Fibroblast of the aortic adventitia (primary cell): ENCODE data around the gene ZFAND3. TPM values are rescaled to one million over a fixed set of nuclear protein-coding genes. Genes with fewer than 3 reads are reported as not detected.

Experiments used
- DNase-seq: peaks from one replicate; pipeline ENCODE4 v3.0.0-alpha.2; 2010; ENCODE audit warnings: low read depth
- H3K4me3 ChIP-seq: 2 replicates; pipeline ENCODE4 v1.5.1; 2011; ENCODE audit warnings: low read depth, mild to moderate bottlenecking, control low read depth, low read length, moderate library complexity
- total RNA-seq: library from RNA; depleted of rRNA; stranded (reverse); fragments of >200 nt; gene quantifications from 2 replicates; pipeline ENCODE4 v1.2.3, GENCODE V29; 2012; ENCODE audit warnings: low replicate concordance
- TF ChIP-seq, protein P1 (sequence below): IDR thresholded peaks from 2 replicates; pipeline ENCODE4 v1.5.1; 2011; ENCODE audit warnings: mild to moderate bottlenecking, low read length, control low read depth, inconsistent platforms; ENCODE audit not compliant: insufficient read depth

ZFAND3 gene
- total RNA-seq, 1 donor, result 31.3 TPM

DNA sequence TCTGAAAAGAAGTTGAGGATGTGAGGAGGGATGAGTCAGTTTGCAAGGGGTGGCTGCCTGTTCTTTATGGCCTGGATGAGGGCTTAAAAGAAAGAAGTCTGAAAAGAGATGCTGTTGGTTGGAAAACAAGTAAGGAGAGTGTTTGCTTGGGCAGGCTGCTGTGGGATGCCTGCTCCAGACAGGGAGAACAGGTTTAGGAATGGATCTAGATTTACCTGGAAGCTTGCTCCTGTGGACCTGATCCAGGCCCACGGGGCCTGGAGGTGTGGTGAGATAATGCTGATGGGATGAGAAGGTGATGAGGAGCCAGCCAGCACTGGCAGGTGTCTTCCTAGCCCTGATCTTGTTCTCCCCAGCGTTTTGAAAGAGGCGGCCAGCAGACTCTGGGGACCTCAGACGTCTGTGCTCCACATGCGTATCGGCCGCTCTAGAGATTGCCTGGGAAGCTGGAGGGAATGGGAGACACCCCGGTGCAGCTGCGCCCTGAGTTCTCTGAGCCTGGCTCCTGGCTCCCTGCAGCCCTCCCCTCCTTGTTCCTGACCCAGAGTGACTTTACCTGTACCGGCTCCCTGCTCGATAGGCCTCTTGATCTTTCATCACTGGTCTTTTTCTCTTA lies 331.3 kb downstream of the ZFAND3 start:
- DNase-seq, result no peak
- TF ChIP-seq, protein P1, sequence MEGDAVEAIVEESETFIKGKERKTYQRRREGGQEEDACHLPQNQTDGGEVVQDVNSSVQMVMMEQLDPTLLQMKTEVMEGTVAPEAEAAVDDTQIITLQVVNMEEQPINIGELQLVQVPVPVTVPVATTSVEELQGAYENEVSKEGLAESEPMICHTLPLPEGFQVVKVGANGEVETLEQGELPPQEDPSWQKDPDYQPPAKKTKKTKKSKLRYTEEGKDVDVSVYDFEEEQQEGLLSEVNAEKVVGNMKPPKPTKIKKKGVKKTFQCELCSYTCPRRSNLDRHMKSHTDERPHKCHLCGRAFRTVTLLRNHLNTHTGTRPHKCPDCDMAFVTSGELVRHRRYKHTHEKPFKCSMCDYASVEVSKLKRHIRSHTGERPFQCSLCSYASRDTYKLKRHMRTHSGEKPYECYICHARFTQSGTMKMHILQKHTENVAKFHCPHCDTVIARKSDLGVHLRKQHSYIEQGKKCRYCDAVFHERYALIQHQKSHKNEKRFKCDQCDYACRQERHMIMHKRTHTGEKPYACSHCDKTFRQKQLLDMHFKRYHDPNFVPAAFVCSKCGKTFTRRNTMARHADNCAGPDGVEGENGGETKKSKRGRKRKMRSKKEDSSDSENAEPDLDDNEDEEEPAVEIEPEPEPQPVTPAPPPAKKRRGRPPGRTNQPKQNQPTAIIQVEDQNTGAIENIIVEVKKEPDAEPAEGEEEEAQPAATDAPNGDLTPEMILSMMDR, result no peak
- no peak overlapping the region for H3K4me3 ChIP-seq

DNA sequence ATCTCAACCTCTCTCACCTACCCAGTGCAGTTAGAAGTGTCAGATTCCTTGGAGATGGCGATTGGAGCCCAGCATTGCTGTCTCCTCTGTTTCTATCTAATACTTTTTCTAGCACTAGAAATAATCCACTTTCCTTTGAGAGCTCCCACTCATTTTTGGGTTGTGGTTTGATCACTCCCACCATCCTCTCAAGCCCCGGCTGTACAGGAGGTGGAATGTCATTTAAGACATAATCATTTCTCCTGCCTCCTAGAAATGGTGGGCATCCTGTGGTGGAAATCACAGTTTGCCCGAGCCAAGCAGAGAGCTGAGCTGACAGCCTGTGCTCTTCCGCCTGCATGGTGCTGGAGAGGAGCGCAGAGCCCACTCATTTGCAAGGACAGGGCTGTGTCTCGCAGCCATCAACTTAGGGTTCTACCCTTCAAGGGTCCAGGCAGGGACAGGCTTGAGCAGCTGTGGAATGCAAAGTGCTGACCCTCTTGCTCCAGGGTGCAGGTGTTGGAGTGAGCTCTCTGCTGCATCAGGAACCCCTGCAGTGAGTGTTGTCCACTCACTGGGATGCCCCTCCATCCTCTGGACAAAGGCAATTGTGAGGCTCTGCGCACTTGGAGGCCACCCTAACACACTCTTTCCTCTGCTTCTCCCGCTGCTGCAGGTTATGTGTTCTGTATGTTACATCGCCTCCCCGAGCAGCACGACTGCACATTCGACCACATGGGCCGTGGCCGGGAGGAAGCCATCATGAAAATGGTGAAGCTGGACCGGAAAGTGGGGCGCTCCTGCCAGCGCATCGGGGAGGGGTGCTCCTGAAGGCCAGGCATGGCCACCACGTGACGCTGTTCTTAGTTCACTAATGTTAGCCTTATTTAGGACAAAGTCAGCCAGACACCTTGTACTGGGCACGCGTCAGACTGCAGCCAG lies 332.3 kb downstream of the ZFAND3 start:
- no peak overlapping the region for H3K4me3 ChIP-seq
- TF ChIP-seq, protein P1, result no peak
- no peak for DNase-seq

DNA sequence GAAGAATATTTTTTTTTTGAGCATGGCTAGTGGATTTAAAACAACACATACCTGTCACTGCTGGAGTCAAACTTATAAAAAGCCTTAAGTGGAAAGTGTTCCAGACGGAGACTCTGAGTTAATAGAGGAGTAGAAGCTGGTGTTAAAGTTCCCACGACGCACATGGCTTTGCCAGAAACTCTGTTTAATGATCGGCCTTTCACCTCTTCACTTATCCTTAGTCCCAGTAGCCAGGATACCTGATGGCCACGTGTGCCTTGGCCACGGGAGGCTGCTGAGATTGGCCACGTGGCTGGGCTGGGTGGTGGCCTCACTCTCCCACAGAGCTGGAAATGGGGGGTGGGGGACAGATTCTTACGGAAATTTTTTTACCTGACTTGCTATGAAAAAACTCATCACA lies 333.1 kb downstream of the ZFAND3 start:
- TF ChIP-seq, protein P1, result no peak
- no peak overlapping the region for H3K4me3 ChIP-seq
- no peak for DNase-seq

DNA sequence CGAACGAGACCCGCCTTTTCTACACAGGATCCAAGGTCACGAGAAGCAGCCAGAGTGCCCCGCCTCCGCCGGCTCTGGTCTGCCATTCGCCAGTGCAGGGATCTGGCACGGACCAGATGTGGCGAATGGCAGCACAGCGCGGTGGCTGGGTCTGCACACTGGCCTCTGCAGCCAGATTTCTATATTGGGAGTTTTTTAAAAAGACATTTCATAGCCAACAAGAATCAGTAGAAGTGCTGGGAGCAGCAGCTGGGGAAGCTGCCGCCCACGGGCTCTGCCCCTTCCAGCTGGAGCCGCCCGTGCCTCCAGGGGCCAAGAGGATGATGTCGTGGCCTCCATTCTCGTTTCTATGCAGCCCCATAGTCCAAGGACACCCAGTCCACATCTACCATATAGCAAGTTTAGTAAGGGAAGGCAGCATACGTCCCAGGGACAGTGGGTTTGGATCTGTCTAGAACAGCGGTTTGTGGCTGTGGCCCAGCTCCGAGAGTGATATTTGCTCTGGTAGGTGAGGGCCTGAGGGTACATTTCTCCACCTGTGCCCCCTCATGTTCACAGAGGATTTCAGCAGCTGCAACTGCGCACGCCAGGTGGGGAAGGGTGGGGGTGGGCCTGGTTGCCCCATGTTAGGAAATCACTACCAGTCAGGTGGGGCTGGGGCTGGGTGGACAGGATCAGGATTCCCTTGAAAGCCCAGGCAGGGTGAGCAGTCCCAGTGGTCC lies 333.7 kb downstream of the ZFAND3 start:
- DNase-seq, result no peak
- TF ChIP-seq, protein P1, result no peak
- H3K4me3 ChIP-seq, result no peak overlapping the region

DNA sequence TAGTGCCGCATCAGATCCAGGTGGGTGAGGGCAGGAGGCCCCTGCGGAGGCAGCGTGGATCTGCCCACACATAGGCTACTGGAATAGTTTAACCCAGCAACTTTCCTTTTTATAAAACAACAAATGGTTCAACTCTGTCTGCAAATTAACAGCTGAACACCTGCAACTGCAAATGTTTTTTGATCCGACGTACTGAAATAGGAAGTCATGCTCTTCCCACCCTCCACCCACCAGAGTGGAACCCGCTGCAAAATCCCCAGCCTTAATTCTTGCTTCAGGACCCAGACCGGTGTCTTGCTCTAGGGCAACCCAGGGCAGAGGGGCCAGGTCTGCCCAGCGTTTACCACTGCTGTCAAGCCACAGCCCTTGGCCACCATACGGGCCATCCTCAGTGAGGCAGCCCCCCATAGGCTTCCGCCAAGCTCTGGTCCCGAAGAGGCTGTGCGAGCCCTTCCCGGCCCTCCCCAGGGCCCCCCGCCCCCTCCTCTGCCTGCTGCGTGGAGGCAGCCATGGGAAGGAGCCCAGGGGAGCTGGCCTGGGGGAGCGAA lies 334.3 kb downstream of the ZFAND3 start:
- H3K4me3 ChIP-seq, result no peak overlapping the region
- TF ChIP-seq, protein P1, result no peak
- DNase-seq, result no peak

DNA sequence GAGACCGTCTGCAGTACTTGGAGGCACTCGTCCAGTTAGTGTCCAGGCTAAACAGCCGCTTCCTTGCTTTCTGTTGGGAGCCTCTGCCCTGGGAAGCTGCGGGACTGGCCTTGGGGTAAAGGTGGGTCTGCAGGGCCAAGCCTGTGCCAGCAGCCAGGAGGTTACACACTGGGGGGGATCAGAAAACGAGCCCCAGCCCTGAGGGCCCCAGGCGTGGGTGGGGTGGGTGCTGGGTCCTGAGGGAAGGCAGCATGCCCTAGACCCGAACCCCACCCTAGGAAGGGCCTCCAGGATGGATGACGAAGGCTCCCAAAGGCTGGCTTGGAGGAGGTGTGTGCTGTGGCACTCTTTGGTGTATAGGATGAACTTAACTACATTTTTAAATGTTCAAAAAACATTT lies 335.2 kb downstream of the ZFAND3 start:
- TF ChIP-seq, protein P1, result no peak
- no peak for DNase-seq
- H3K4me3 ChIP-seq, result no peak overlapping the region
